Gastrocnemius medialis (tissue), 4 donors: ENCODE measurements around the gene ATF7IP. TPM values are rescaled to one million over a fixed set of nuclear protein-coding genes. Genes with fewer than 3 reads are reported as not detected.

ENCODE experiments used
- ATAC-seq, 2 donors: fragments of 150-250 bp; one replicate each; pipeline ENCODE4 v1.9.1; 2016
- DNase-seq, 2 donors: peaks; one replicate each; pipeline ENCODE4 v3.0.0-alpha.2; 2019
- H3K27ac ChIP-seq, 4 donors: fragments of 200-600 bp; sonication (generic); 1 replicate in 1 of 4; 2 replicates in 3 of 4; pipeline ENCODE4 v1.5.1; 2016 to 2018; ENCODE audit warnings: mild to moderate bottlenecking in 2 of 4, moderate library complexity in 1 of 4
- H3K27me3 ChIP-seq, 3 donors: fragments of 200-600 bp; sonication (generic) in 2 of 3; 1 replicate in 1 of 3; 2 replicates in 2 of 3; pipeline versions ENCODE4 v1.5.1 to v1.6.0; 2016 to 2019; ENCODE audit warnings: mild to moderate bottlenecking in 1 of 3, moderate library complexity in 1 of 3
- H3K36me3 ChIP-seq, 2 donors: fragments of 200-600 bp; sonication (generic) in 1 of 2; one replicate each; pipeline ENCODE4 v1.5.1; 2017 to 2018
- H3K4me1 ChIP-seq, 2 donors: fragments of 200-600 bp; sonication (generic) in 1 of 2; one replicate each; pipeline ENCODE4 v1.5.1; 2016 to 2017; ENCODE audit warnings: mild to moderate bottlenecking in 2 of 2
- H3K4me3 ChIP-seq, 4 donors: fragments of 200-600 bp; sonication (generic) in 3 of 4; 1 replicate in 1 of 4; 2 replicates in 3 of 4; pipeline ENCODE4 v1.5.1; 2016 to 2019; ENCODE audit warnings: mild to moderate bottlenecking in 2 of 4
- H3K9me3 ChIP-seq, 3 donors: fragments of 200-600 bp; sonication (generic) in 2 of 3; 1 replicate in 1 of 3; 2 replicates in 2 of 3; pipeline ENCODE4 v1.5.1; 2016 to 2019
- CTCF ChIP-seq, 5 experiments: fragments of 450-650 bp in 3 of 5; fragments of 200-600 bp in 2 of 5; sonication (generic) in 2 of 5; IDR thresholded peaks in 4 of 5; conservative IDR thresholded peaks in 1 of 5; 1 replicate in 4 of 5; 2 replicates in 1 of 5; pipeline ENCODE4 v1.5.1; 2016 to 2019; ENCODE audit warnings: antibody characterized with exemption in 5 of 5, mild to moderate bottlenecking in 3 of 5, moderate library complexity in 3 of 5
- POLR2A ChIP-seq, 2 donors: fragments of 450-650 bp; IDR thresholded peaks; one replicate each; pipeline ENCODE4 v1.6.1; 2017; ENCODE audit warnings: antibody characterized with exemption in 2 of 2, mild to moderate bottlenecking in 2 of 2, moderate library complexity in 2 of 2
- in situ Hi-C, 4 donors: fragments of 200-750 bp; cut with MboI; loops; one replicate each; pipeline versions ENCODE4 v1.15.0 to v1.8.0; 2017; ENCODE audit warnings: low sequenced_read_pairs in 4 of 4
- intact Hi-C: fragments of 100-400 bp; cut with DNase I; formaldehyde crosslinking; loops from one replicate; pipeline ENCODE4 v1.15.1; 2023; ENCODE audit warnings: low total_unique reads
- total RNA-seq, 4 donors: library from RNA; depleted of rRNA; stranded (reverse); fragments of >200 nt; gene quantifications; one replicate each; pipeline versions ENCODE4 v1.1.0 to v1.2.3, GENCODE V29; 2016

ATF7IP gene
- total RNA-seq, 4 donors from 2014 or later, result 15.9 to 42.2 (median 30.7) TPM

DNA sequence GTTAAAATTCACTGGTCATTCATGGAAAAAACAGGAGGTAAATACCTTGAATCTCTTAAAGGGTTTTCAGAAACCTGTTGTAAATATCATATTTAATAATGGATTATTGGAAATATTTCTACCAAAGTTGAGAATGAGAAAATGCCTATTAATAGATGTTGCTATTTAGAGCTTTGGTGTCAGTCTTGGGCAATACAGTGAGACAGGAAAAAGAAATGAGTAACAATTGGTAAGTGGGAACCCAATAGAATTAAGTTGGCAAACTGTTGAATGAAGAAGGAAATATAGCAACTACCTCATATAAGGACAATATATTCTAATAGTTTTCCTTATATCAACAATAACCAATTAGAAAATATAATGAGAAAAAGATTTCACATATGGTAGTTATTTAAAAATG lies 78.0 kb downstream of the ATF7IP start:
- H3K36me3 ChIP-seq, result peaks cover 0 to 27% of the 10 kb centered on the region in 2 donors
- DNase-seq (no peak), ATAC-seq (peak; percentile 85 to 98)
- TF ChIP-seq CTCF (IDR thresholded peaks at IDR 0.05 in 4 of 5, conservative IDR thresholded peaks at IDR 0.05 in 1 of 5) (no peak), POLR2A (IDR thresholded peaks at IDR 0.05) (no peak)
- in situ Hi-C loops, result no loop called here
- H3K4me1 ChIP-seq, result peaks cover 24 to 30% of the 10 kb centered on the region in 2 donors
- H3K27ac ChIP-seq, result peak overlapping the region; percentile 71 to 79 (median 78)
- no peaks in the 10 kb centered on the region for H3K27me3 ChIP-seq
- H3K9me3 ChIP-seq, result no peaks in the 10 kb centered on the region
- no peak overlapping the region for H3K4me3 ChIP-seq
- intact Hi-C loops, result loop anchor here (5.0 kb wide), 1 partner anchor 1721 kb away; no protein-coding TSS in a partner anchor

DNA sequence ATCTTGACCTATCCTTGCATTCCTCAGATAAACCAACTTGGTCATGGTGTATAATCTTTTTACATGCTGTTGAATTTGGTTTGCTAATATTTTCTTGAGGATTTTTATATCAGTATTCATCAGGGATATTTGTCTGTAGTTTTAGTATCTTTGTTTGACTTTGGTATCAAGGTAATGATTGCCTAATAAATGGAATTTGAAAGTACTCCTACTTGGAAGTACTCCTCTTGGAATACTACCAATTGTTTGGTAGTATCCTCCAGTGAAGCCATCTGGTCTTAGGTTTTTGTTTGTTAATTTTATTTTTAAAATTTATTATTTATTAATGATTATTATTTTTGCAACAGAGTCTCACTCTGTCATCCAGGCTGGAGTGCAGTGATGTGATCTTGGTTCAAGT lies 85.0 kb downstream of the ATF7IP start:
- DNase-seq (no peak), ATAC-seq (no peak)
- H3K4me1 ChIP-seq, result peaks cover 5 to 6% of the 10 kb centered on the region in 2 donors
- H3K4me3 ChIP-seq, result no peak overlapping the region
- H3K27ac ChIP-seq, result no peak overlapping the region
- in situ Hi-C loops, result loop anchor here in 1 of 4 donors (25.0 kb wide), 1 partner anchor 188 kb away; no protein-coding TSS in a partner anchor
- H3K27me3 ChIP-seq, result no peaks in the 10 kb centered on the region
- no peak for TF ChIP-seq POLR2A (IDR thresholded peaks at IDR 0.05)
- no peak for TF ChIP-seq CTCF (IDR thresholded peaks at IDR 0.05 in 4 of 5, conservative IDR thresholded peaks at IDR 0.05 in 1 of 5)
- H3K36me3 ChIP-seq, result peaks cover 0 to 10% of the 10 kb centered on the region in 2 donors
- H3K9me3 ChIP-seq, result no peaks in the 10 kb centered on the region
- intact Hi-C loops, result no loop called here

DNA sequence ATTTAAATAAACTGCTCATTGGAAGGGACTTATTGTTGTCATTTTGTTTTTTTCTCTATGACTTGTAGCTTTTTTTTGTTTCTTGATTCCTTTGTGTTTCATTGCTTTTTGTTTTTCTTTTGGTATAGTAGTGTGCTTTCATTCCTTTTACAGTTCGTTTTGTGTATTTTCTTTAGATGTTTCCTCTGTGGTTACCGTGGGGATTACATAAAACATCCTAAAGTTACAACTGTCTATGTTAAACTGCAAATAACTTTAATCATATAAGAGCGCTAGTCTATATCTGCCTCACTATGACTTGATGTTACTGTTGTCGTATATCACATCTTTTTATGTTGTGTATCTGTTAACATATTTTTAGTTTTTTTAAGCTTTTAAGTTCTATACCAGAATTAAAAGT lies 86.9 kb downstream of the ATF7IP start:
- Histone ChIP-seq H3K4me3 (no peak overlapping the region), H3K27ac (no peak overlapping the region), H3K36me3 (peaks cover 0 to 22% of the 10 kb centered on the region in 2 donors), H3K4me1 (peaks cover 5 to 6% of the 10 kb centered on the region in 2 donors), H3K9me3 (no peaks in the 10 kb centered on the region), H3K27me3 (no peaks in the 10 kb centered on the region)
- no peak for DNase-seq
- TF ChIP-seq POLR2A (IDR thresholded peaks at IDR 0.05) (no peak), CTCF (IDR thresholded peaks at IDR 0.05 in 4 of 5, conservative IDR thresholded peaks at IDR 0.05 in 1 of 5) (no peak)
- intact Hi-C loops, result no loop called here
- in situ Hi-C loops, result loop anchor here in 1 of 4 donors (25.0 kb wide), 1 partner anchor 190 kb away; no protein-coding TSS in a partner anchor
- no peak for ATAC-seq

- in situ Hi-C loops, result loop anchor here in 1 of 4 donors (25.0 kb wide), 1 partner anchor 191 kb away; no protein-coding TSS in a partner anchor
- Histone ChIP-seq H3K4me1 (peaks cover 5 to 6% of the 10 kb centered on the region in 2 donors), H3K4me3 (no peak overlapping the region), H3K27ac (no peak overlapping the region), H3K36me3 (peaks cover 0 to 26% of the 10 kb centered on the region in 2 donors), H3K9me3 (no peaks in the 10 kb centered on the region), H3K27me3 (no peaks in the 10 kb centered on the region)
- intact Hi-C loops, result no loop called here
- DNase-seq, result no peak
- ATAC-seq, result no peak
- TF ChIP-seq POLR2A (IDR thresholded peaks at IDR 0.05) (no peak), CTCF (IDR thresholded peaks at IDR 0.05 in 4 of 5, conservative IDR thresholded peaks at IDR 0.05 in 1 of 5) (no peak)
Observed at GRCh38 chr12:14452865-14453264, 87.4 kb downstream of the ATF7IP start.
